ENCODE measurements around the gene TSPAN2. TPM values are rescaled to one million over a fixed set of nuclear protein-coding genes. Genes with fewer than 3 reads are reported as not detected.

The TSPAN2 gene
- total and polyA plus RNA-seq, 2 of the 4 experiments (the other 2 are of a cell fraction): 0.18 to 0.60 TPM

- DNase-seq: no peak
- H3K14ac ChIP-seq (replicated peaks; ENCODE audit: low read depth, low read length): no peak overlapping the region
- H3K4me3 ChIP-seq (ENCODE audit: insufficient read depth, low read depth, low read length): no peak overlapping the region
- intact Hi-C loops (cut with micrococcal nuclease) (loop anchor here (5.0 kb wide), 1 partner anchor 62 kb away; no protein-coding TSS in a partner anchor), in situ Hi-C loops (cut with MboI; ENCODE audit: low sequenced_read_pairs) (loop anchor here (5.0 kb wide), 1 partner anchor 137 kb away; no protein-coding TSS in a partner anchor), dilution Hi-C loops (cut with HindIII; ENCODE audit: low sequenced_read_pairs, unreplicated experiment) (no loop called here)
- H3K56ac ChIP-seq (ENCODE audit: extremely low read depth, insufficient read depth, low read length): no peak overlapping the region
- no peaks in the 10 kb centered on the region for H4K20me1 ChIP-seq (ENCODE audit: insufficient read depth, low read length)
- peak overlapping the region; percentile 13 for H2AFZ ChIP-seq (replicated peaks; ENCODE audit: low read length, poor library complexity)
- CTCF ChIA-PET: interaction anchor here (1.0 to 2.0 kb wide), 4 partner anchors 15 to 481 kb away, joined by 3 to 6 read pairs (median 4); no protein-coding TSS in a partner anchor
- H3K4me2 ChIP-seq (ENCODE audit: low read depth, low read length): no peak overlapping the region
- H4K91ac ChIP-seq (ENCODE audit: insufficient read depth, low read depth, low read length): no peak overlapping the region
- H3K79me1 ChIP-seq (ENCODE audit: low read depth in 1 of 2, low read length in 2 of 2): no peaks in the 10 kb centered on the region
- H3K27me3 ChIP-seq (ENCODE audit: control insufficient read depth, insufficient read depth, low read length): no peaks in the 10 kb centered on the region
- H2BK20ac ChIP-seq (ENCODE audit: low read depth, low read length): no peak overlapping the region
- no peak overlapping the region for H4K8ac ChIP-seq (ENCODE audit: low read depth in 2 of 2, low read length in 2 of 2)
- no peak overlapping the region for H2AK9ac ChIP-seq (replicated peaks; ENCODE audit: low read depth, low read length, poor library complexity)
- H3K9me3 ChIP-seq (ENCODE audit: control insufficient read depth, insufficient read depth, low read length): no peaks in the 10 kb centered on the region
- BruUV-seq (replicated peaks): no TSS peak
- ATAC-seq (ENCODE audit: low read depth): peak; percentile 25
- H2BK120ac ChIP-seq (ENCODE audit: low read depth, low read length): no peak overlapping the region
- no peak overlapping the region for H2BK5ac ChIP-seq (ENCODE audit: low read depth, low read length, poor library complexity, severe bottlenecking)
- no peak overlapping the region for H3K4ac ChIP-seq (ENCODE audit: low read depth, low read length)
- no peak overlapping the region for H4K5ac ChIP-seq (ENCODE audit: low read depth, low read length)
- H3K18ac ChIP-seq (ENCODE audit: low read depth, low read length): no peak overlapping the region
- no peak overlapping the region for H3K23ac ChIP-seq (ENCODE audit: low read depth, low read length)
- POLR2A ChIA-PET (ENCODE audit: unreplicated experiment): no interaction called here
- H3K36me3 ChIP-seq (ENCODE audit: control insufficient read depth, insufficient read depth, low read length): no peaks in the 10 kb centered on the region
- TF ChIP-seq, protein P1, sequence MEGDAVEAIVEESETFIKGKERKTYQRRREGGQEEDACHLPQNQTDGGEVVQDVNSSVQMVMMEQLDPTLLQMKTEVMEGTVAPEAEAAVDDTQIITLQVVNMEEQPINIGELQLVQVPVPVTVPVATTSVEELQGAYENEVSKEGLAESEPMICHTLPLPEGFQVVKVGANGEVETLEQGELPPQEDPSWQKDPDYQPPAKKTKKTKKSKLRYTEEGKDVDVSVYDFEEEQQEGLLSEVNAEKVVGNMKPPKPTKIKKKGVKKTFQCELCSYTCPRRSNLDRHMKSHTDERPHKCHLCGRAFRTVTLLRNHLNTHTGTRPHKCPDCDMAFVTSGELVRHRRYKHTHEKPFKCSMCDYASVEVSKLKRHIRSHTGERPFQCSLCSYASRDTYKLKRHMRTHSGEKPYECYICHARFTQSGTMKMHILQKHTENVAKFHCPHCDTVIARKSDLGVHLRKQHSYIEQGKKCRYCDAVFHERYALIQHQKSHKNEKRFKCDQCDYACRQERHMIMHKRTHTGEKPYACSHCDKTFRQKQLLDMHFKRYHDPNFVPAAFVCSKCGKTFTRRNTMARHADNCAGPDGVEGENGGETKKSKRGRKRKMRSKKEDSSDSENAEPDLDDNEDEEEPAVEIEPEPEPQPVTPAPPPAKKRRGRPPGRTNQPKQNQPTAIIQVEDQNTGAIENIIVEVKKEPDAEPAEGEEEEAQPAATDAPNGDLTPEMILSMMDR (conservative IDR thresholded peaks at IDR 0.05; ENCODE audit: low read depth, low read length): no peak
- TF ChIP-seq CEBPB (IDR thresholded peaks at IDR 0.05; ENCODE audit: low read depth, low read length): no peak
- TF ChIP-seq SMC3 (IDR thresholded peaks at IDR 0.05; ENCODE audit: low read depth, low read length): no peak
- TF ChIP-seq MXI1 (IDR thresholded peaks at IDR 0.05; ENCODE audit: borderline replicate concordance, low read depth, low read length): no peak
- TF ChIP-seq RCOR1 (IDR thresholded peaks at IDR 0.05; ENCODE audit: insufficient replicate concordance, low read length): no peak
- TF ChIP-seq FOS (IDR thresholded peaks at IDR 0.05; ENCODE audit: low read depth, low read length): no peak
- no peak for TF ChIP-seq BHLHE40 (IDR thresholded peaks at IDR 0.05; ENCODE audit: low read depth, low read length)
- TF ChIP-seq CHD1 (IDR thresholded peaks at IDR 0.05; ENCODE audit: low read depth, low read length): no peak
- no peak for TF ChIP-seq RFX5 (IDR thresholded peaks at IDR 0.05; ENCODE audit: low read depth, low read length)
- TF ChIP-seq MAZ (IDR thresholded peaks at IDR 0.05; ENCODE audit: borderline replicate concordance, low read depth, low read length): no peak
- TF ChIP-seq, protein P2, sequence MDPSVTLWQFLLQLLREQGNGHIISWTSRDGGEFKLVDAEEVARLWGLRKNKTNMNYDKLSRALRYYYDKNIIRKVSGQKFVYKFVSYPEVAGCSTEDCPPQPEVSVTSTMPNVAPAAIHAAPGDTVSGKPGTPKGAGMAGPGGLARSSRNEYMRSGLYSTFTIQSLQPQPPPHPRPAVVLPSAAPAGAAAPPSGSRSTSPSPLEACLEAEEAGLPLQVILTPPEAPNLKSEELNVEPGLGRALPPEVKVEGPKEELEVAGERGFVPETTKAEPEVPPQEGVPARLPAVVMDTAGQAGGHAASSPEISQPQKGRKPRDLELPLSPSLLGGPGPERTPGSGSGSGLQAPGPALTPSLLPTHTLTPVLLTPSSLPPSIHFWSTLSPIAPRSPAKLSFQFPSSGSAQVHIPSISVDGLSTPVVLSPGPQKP (IDR thresholded peaks at IDR 0.05; ENCODE audit: borderline replicate concordance, low read depth, low read length): no peak
- TF ChIP-seq NFE2L2 (IDR thresholded peaks at IDR 0.05; ENCODE audit: low read depth, low read length): no peak
- no peak for TF ChIP-seq RAD21 (IDR thresholded peaks at IDR 0.05; ENCODE audit: low read length)
- H3K27ac ChIP-seq (ENCODE audit: insufficient read depth, low read length): no peak overlapping the region
- WGBS, 2 experiments (ENCODE audit: extremely low coverage in 2 of 2, insufficient read length in 1 of 2): 17% methylated on average over 2 of the region's 3 CpGs; no CpG with 5 or more reads in 1 of the 2 experiments
- H3K9me1 ChIP-seq (ENCODE audit: insufficient read depth, low read length): no peaks in the 10 kb centered on the region
- no peak overlapping the region for H2AK5ac ChIP-seq (ENCODE audit: low read depth, low read length)
- H2BK15ac ChIP-seq (ENCODE audit: low read depth, low read length): no peak overlapping the region
- H3K9ac ChIP-seq (ENCODE audit: low read depth, low read length): no peak overlapping the region
- H3K4me1 ChIP-seq (ENCODE audit: control insufficient read depth, insufficient read depth, low read length): peaks cover 8% of the 10 kb centered on the region
Observed at GRCh38 chr1:115114308-115114707, 25.0 kb upstream of the TSPAN2 start.

All from IMR-90 (cell line).